Measurements from ENCODE around the gene TCL1B. TPM values are rescaled to one million over a fixed set of nuclear protein-coding genes. Genes with fewer than 3 reads are reported as not detected.

The TCL1B gene
- total RNA-seq, 1 donor from 2014 or later, result not detected

GRCh38 chr14:95698287-95698686 lies 12.1 kb downstream of the TCL1B start:
- H3K9me3 Mint-ChIP-seq (ENCODE audit: unreplicated experiment), result no peaks in the 10 kb centered on the region
- H3K36me3 Mint-ChIP-seq (ENCODE audit: low read depth, unreplicated experiment), result no peaks in the 10 kb centered on the region
- TF ChIP-seq CTCF (IDR thresholded peaks at IDR 0.05; ENCODE audit: unreplicated experiment), result no peak
- no peak for DNase-seq (ENCODE audit: low spot score)
- H3K4me3 Mint-ChIP-seq (ENCODE audit: unreplicated experiment), result no peak overlapping the region
- peaks cover 3% of the 10 kb centered on the region for H3K27me3 Mint-ChIP-seq (ENCODE audit: unreplicated experiment)
- H3K4me1 Mint-ChIP-seq (ENCODE audit: unreplicated experiment), result peaks cover 18% of the 10 kb centered on the region
- H3K27ac Mint-ChIP-seq (ENCODE audit: unreplicated experiment), result no peak overlapping the region

DNA sequence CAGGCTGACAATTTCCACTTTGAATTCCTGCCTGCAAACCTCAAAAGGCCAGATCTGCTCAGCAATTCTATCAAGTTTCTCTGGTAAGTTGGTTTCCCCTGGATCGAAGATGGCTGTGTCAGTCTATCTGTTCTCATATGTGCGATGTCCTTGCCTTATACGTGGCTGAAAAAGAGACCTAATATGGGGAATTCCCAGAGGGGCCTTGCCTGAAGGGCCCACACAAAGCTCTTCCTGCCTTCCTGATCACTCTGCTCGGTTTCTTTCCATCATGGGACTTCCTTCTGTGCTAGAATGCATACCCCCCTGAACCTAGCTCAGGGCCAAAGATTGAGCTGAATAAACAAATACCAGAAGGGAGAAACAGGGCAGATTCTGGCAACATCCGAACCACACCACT lies 13.2 kb downstream of the TCL1B start:
- H3K4me1 Mint-ChIP-seq (ENCODE audit: unreplicated experiment), result peaks cover 25% of the 10 kb centered on the region
- no peak for TF ChIP-seq CTCF (IDR thresholded peaks at IDR 0.05; ENCODE audit: unreplicated experiment)
- no peak overlapping the region for H3K4me3 Mint-ChIP-seq (ENCODE audit: unreplicated experiment)
- no peak for DNase-seq (ENCODE audit: low spot score)
- peaks cover 3% of the 10 kb centered on the region for H3K27me3 Mint-ChIP-seq (ENCODE audit: unreplicated experiment)
- H3K9me3 Mint-ChIP-seq (ENCODE audit: unreplicated experiment), result no peaks in the 10 kb centered on the region
- no peak overlapping the region for H3K27ac Mint-ChIP-seq (ENCODE audit: unreplicated experiment)
- no peaks in the 10 kb centered on the region for H3K36me3 Mint-ChIP-seq (ENCODE audit: low read depth, unreplicated experiment)

- Mint-ChIP-seq H3K36me3 (ENCODE audit: low read depth, unreplicated experiment) (no peaks in the 10 kb centered on the region), H3K27ac (ENCODE audit: unreplicated experiment) (no peak overlapping the region), H3K4me1 (ENCODE audit: unreplicated experiment) (peaks cover 25% of the 10 kb centered on the region), H3K9me3 (ENCODE audit: unreplicated experiment) (no peaks in the 10 kb centered on the region), H3K27me3 (ENCODE audit: unreplicated experiment) (peaks cover 3% of the 10 kb centered on the region), H3K4me3 (ENCODE audit: unreplicated experiment) (no peak overlapping the region)
- no peak for TF ChIP-seq CTCF (IDR thresholded peaks at IDR 0.05; ENCODE audit: unreplicated experiment)
- DNase-seq (ENCODE audit: low spot score), result no peak
Observed at GRCh38 chr14:95700221-95700976, 14.2 kb downstream of the TCL1B start.

DNA sequence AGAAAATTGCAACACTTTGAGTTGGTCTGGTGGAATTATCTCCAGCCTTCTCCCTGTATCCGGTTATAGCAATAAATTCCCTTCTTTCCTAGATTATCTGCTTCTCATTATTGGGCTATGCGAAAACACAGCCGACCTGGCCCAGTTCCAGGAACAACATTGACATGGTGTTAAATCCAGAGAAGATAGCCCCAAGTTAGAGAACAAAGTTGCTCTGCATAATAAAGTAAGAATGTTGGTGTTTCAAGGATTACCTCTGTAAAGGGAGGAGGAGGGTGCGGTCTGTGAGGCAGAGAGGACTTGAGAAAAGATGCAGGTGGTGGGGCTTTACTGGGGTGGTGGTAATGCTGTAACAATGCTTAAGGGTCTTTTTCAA lies 15.6 kb downstream of the TCL1B start:
- Mint-ChIP-seq H3K27ac (ENCODE audit: unreplicated experiment) (no peak overlapping the region), H3K4me3 (ENCODE audit: unreplicated experiment) (no peak overlapping the region), H3K27me3 (ENCODE audit: unreplicated experiment) (peaks cover 5% of the 10 kb centered on the region)

More for the DNA sequence above, 15.6 kb downstream of the TCL1B start:
- TF ChIP-seq CTCF (IDR thresholded peaks at IDR 0.05; ENCODE audit: unreplicated experiment), result no peak
- no peaks in the 10 kb centered on the region for H3K36me3 Mint-ChIP-seq (ENCODE audit: low read depth, unreplicated experiment)
- DNase-seq (ENCODE audit: low spot score), result no peak
- peaks cover 22% of the 10 kb centered on the region for H3K4me1 Mint-ChIP-seq (ENCODE audit: unreplicated experiment)
- no peaks in the 10 kb centered on the region for H3K9me3 Mint-ChIP-seq (ENCODE audit: unreplicated experiment)
